Loucy (cell line): ENCODE data around the gene GATC.

Experiments
- H2AFZ ChIP-seq: fragments of 200-600 bp; sonication (generic); 2 replicates; pipeline ENCODE4 v1.6.0; 2016; ENCODE audit warnings: antibody characterized with exemption, mild to moderate bottlenecking, low read length, moderate library complexity
- H3F3A ChIP-seq: fragments of 200-600 bp; 2 replicates; pipeline ENCODE4 v1.6.0; 2016; ENCODE audit warnings: antibody characterized with exemption, low read depth, mild to moderate bottlenecking
- H3K27me3 ChIP-seq: fragments of 200-600 bp; sonication (generic); 2 replicates; pipeline ENCODE4 v1.6.1; 2014; ENCODE audit warnings: low read length, mild to moderate bottlenecking; ENCODE audit not compliant: insufficient read depth, poor library complexity, severe bottlenecking
- H3K36me3 ChIP-seq: fragments of 200-600 bp; sonication (generic); 2 replicates; pipeline ENCODE4 v1.6.1; 2016; ENCODE audit warnings: low read length; ENCODE audit not compliant: insufficient read depth
- H3K4me1 ChIP-seq: fragments of 200-600 bp; sonication (generic); 2 replicates; pipeline ENCODE4 v1.5.1; 2014; ENCODE audit warnings: low read length, mild to moderate bottlenecking; ENCODE audit not compliant: insufficient read depth, poor library complexity, severe bottlenecking
- H3K4me2 ChIP-seq: fragments of 200-600 bp; sonication (generic); 2 replicates; pipeline ENCODE4 v1.6.0; 2014; ENCODE audit warnings: antibody characterized with exemption, low read length, low read depth, mild to moderate bottlenecking; ENCODE audit not compliant: poor library complexity, severe bottlenecking
- H3K4me3 ChIP-seq: fragments of 200-600 bp; sonication (generic); 2 replicates; pipeline ENCODE4 v1.5.1; 2014; ENCODE audit warnings: low read length, mild to moderate bottlenecking, mixed read lengths; ENCODE audit not compliant: poor library complexity, severe bottlenecking
- H3K79me2 ChIP-seq: fragments of 200-600 bp; sonication (generic); 2 replicates; pipeline ENCODE4 v1.6.1; 2014; ENCODE audit warnings: low read length; ENCODE audit not compliant: insufficient read depth
- H3K9ac ChIP-seq: fragments of 200-600 bp; sonication (generic); 2 replicates; pipeline ENCODE4 v1.6.0; 2014; ENCODE audit warnings: mild to moderate bottlenecking, low read depth, low read length, moderate library complexity; ENCODE audit not compliant: poor library complexity, severe bottlenecking
- H3K9me2 ChIP-seq: fragments of 200-600 bp; sonication (generic); replicated peaks from 2 replicates; pipeline ENCODE4 v1.6.1; 2016; ENCODE audit warnings: low read depth, low read length, mixed read lengths
- H3K9me3 ChIP-seq: fragments of 200-600 bp; sonication (generic); 2 replicates; pipeline ENCODE4 v1.6.1; 2014; ENCODE audit warnings: mild to moderate bottlenecking, antibody characterized with exemption, low read length, low read depth; ENCODE audit not compliant: insufficient read depth
- H4K20me1 ChIP-seq: fragments of 200-600 bp; sonication (generic); 2 replicates; pipeline ENCODE4 v1.6.0; 2014; ENCODE audit warnings: antibody characterized with exemption, low read length, mild to moderate bottlenecking; ENCODE audit not compliant: insufficient read depth, poor library complexity, severe bottlenecking
- CTCF ChIP-seq: fragments of 200-600 bp; sonication (generic); conservative IDR thresholded peaks from 2 replicates; pipeline ENCODE4 v1.5.1; 2014; ENCODE audit warnings: mild to moderate bottlenecking, antibody characterized with exemption, low read length
- EZH2phosphoT487 ChIP-seq: fragments of 200-600 bp; IDR thresholded peaks from 2 replicates; pipeline ENCODE4 v1.6.1; 2018; ENCODE audit warnings: antibody characterized with exemption, mild to moderate bottlenecking, moderate library complexity, borderline replicate concordance

Gene GATC

GRCh38 chr12:120479458-120479857, 33.2 kb downstream of the GATC start:
- no peak overlapping the region for H3K9ac ChIP-seq
- no peak overlapping the region for H2AFZ ChIP-seq
- H3K79me2 ChIP-seq = no peaks in the 10 kb centered on the region
- H3K9me2 ChIP-seq = no peaks in the 10 kb centered on the region
- H4K20me1 ChIP-seq = no peaks in the 10 kb centered on the region
- TF ChIP-seq CTCF (no peak), EZH2phosphoT487 (no peak)
- H3K27me3 ChIP-seq = no peaks in the 10 kb centered on the region
- no peaks in the 10 kb centered on the region for H3K9me3 ChIP-seq
- no peaks in the 10 kb centered on the region; the same call in 1 of the 2 replicates for H3F3A ChIP-seq
- H3K4me2 ChIP-seq = no peak overlapping the region
- H3K4me1 ChIP-seq = peaks cover 31% of the 10 kb centered on the region
- H3K36me3 ChIP-seq = no peaks in the 10 kb centered on the region
- no peak overlapping the region for H3K4me3 ChIP-seq

GRCh38 chr12:120480211-120480610, 34.0 kb downstream of the GATC start:
- Histone ChIP-seq H3K9me2 (no peaks in the 10 kb centered on the region), H3K27me3 (no peaks in the 10 kb centered on the region), H3K4me3 (no peak overlapping the region), H3K4me1 (peaks cover 23% of the 10 kb centered on the region), H4K20me1 (no peaks in the 10 kb centered on the region), H3F3A (no peaks in the 10 kb centered on the region), H2AFZ (no peak overlapping the region), H3K9ac (no peak overlapping the region), H3K36me3 (no peaks in the 10 kb centered on the region), H3K9me3 (no peaks in the 10 kb centered on the region), H3K4me2 (peak overlapping the region; percentile 23), H3K79me2 (no peaks in the 10 kb centered on the region)
- TF ChIP-seq CTCF (no peak), EZH2phosphoT487 (no peak)

- H3K9me2 ChIP-seq = no peaks in the 10 kb centered on the region
- H3K9me3 ChIP-seq = no peaks in the 10 kb centered on the region
- no peak overlapping the region for H3K9ac ChIP-seq
- TF ChIP-seq CTCF = no peak
- no peak for TF ChIP-seq EZH2phosphoT487
- no peaks in the 10 kb centered on the region for H3K36me3 ChIP-seq
- H3F3A ChIP-seq = no peaks in the 10 kb centered on the region
- H2AFZ ChIP-seq = no peak overlapping the region
- no peaks in the 10 kb centered on the region for H3K79me2 ChIP-seq
- H3K4me2 ChIP-seq = peak overlapping the region; percentile 37
- no peaks in the 10 kb centered on the region for H3K27me3 ChIP-seq
- peaks cover 18% of the 10 kb centered on the region for H3K4me1 ChIP-seq
- H4K20me1 ChIP-seq = no peaks in the 10 kb centered on the region
- no peak overlapping the region for H3K4me3 ChIP-seq
Observed at GRCh38 chr12:120481022-120481767, 35.0 kb downstream of the GATC start.
